ENCODE data around the gene WDR46. TPM values are rescaled to one million over a fixed set of nuclear protein-coding genes. Genes with fewer than 3 reads are reported as not detected.
A peak's percentile ranks its signal among the peaks of the same experiment; 100 is the strongest.

Gene WDR46
- total RNA-seq, 6 experiments from 2014 or later = 13.1 to 35.2 (median 23.9) TPM

DNA sequence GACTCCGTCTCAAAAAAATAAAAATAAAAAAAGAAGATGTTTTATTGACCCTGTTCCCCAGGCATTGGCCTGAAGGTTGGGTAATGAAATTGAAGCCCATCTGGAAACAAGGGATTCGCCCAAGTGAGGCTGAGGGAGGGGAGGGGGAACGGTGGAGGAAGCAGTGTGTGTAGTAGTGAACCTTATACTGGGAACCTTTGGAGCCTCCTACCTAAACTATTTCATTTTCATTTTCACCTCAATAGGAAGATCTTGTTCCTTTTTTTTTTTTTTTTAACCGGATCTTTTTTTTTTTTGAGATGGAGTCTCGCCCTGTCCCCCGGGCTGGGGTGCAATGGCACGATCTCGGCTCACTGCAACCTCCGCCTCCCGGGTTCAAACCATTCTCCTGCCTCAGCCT, 41.7 kb upstream of the WDR46 start:
- no peak overlapping the region for H3K4me3 ChIP-seq
- H3K27ac ChIP-seq = no peak overlapping the region
- H3K36me3 ChIP-seq = no peaks in the 10 kb centered on the region
- no peaks in the 10 kb centered on the region for H3K4me1 ChIP-seq
- no peaks in the 10 kb centered on the region for H3K9me3 ChIP-seq
- WGBS (ENCODE audit: insufficient coverage, low coverage, low lambda C conversion rate, missing lambda C conversion rate) = 68% methylated on average over 10 of the region's 10 CpGs
- ATAC-seq (no peak), DNase-seq (no peak)
- H3K27me3 ChIP-seq = no peaks in the 10 kb centered on the region
- TF ChIP-seq, protein P1, sequence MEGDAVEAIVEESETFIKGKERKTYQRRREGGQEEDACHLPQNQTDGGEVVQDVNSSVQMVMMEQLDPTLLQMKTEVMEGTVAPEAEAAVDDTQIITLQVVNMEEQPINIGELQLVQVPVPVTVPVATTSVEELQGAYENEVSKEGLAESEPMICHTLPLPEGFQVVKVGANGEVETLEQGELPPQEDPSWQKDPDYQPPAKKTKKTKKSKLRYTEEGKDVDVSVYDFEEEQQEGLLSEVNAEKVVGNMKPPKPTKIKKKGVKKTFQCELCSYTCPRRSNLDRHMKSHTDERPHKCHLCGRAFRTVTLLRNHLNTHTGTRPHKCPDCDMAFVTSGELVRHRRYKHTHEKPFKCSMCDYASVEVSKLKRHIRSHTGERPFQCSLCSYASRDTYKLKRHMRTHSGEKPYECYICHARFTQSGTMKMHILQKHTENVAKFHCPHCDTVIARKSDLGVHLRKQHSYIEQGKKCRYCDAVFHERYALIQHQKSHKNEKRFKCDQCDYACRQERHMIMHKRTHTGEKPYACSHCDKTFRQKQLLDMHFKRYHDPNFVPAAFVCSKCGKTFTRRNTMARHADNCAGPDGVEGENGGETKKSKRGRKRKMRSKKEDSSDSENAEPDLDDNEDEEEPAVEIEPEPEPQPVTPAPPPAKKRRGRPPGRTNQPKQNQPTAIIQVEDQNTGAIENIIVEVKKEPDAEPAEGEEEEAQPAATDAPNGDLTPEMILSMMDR (IDR thresholded peaks at IDR 0.05) = no peak
- no peak for TF ChIP-seq POLR2A (IDR thresholded peaks at IDR 0.05)
- intact Hi-C loops (cut with DNase I) = no loop called here

DNA sequence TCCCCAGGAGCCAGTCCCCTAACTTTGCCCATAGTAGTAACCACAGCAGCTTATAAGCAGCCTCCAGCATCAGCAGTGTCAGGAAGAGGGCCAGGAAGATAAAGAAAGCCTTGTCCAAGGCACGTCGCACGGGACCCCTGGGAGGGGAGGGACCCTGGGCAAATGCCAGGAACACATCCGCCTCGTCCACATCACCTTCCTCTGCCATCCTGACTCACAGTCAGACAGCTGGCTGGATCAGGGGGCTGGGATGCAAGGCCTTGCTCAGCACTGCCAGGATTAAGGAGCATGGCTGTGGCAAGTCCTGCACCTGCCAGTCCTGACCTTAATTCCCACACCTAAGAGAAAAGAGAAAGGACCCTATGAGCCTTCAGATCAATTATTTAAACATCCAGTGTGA, 40.0 kb upstream of the WDR46 start:
- no peak for TF ChIP-seq POLR2A (IDR thresholded peaks at IDR 0.05)
- TF ChIP-seq, protein P1 (IDR thresholded peaks at IDR 0.05) = no peak
- Histone ChIP-seq H3K36me3 (no peaks in the 10 kb centered on the region), H3K27me3 (no peaks in the 10 kb centered on the region), H3K27ac (no peak overlapping the region), H3K9me3 (no peaks in the 10 kb centered on the region), H3K4me3 (no peak overlapping the region), H3K4me1 (peaks cover 0 to under 1% (median 0%) of the 10 kb centered on the region in 4 donors)
- 80% methylated on average over 2 of the region's 5 CpGs for WGBS (ENCODE audit: insufficient coverage, low coverage, low lambda C conversion rate, missing lambda C conversion rate)
- intact Hi-C loops (cut with DNase I) = no loop called here
- ATAC-seq = no peak
- DNase-seq = no peak

DNA sequence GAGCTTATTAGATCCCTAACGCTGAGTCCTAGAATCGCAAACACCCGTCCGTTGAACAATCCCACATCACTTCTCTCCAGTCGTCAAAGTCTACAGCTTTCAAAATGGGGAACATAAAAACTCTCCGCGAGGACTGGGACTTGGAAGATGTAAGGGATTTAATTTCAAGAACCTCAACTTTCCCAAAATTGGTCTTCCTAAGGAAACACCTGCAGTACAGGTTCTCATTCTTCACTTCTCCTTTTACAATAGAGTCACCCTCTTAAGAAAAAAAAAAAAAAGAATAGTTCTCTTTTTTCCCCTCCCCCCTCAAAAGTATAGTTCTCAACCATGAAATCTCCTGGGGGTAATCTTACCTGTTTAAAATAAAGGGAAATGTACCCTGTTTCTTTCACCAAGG, 35.1 kb upstream of the WDR46 start:
- intact Hi-C loops (cut with DNase I) = no loop called here
- no peak for DNase-seq
- H3K27ac ChIP-seq = no peak overlapping the region
- H3K4me3 ChIP-seq = peak overlapping the region in 2 of 3 donors; percentile 46 to 77
- H3K36me3 ChIP-seq = peaks cover 0 to 19% (median 5%) of the 10 kb centered on the region in 4 donors
- TF ChIP-seq, protein P1 (IDR thresholded peaks at IDR 0.05) = no peak
- no peak for TF ChIP-seq POLR2A (IDR thresholded peaks at IDR 0.05)
- H3K27me3 ChIP-seq = no peaks in the 10 kb centered on the region
- 17% methylated on average over 1 of the region's 7 CpGs for WGBS (ENCODE audit: insufficient coverage, low coverage, low lambda C conversion rate, missing lambda C conversion rate)
- no peak for ATAC-seq
- H3K9me3 ChIP-seq = no peaks in the 10 kb centered on the region
- peaks cover 0 to 33% (median 12%) of the 10 kb centered on the region in 4 donors for H3K4me1 ChIP-seq

DNA sequence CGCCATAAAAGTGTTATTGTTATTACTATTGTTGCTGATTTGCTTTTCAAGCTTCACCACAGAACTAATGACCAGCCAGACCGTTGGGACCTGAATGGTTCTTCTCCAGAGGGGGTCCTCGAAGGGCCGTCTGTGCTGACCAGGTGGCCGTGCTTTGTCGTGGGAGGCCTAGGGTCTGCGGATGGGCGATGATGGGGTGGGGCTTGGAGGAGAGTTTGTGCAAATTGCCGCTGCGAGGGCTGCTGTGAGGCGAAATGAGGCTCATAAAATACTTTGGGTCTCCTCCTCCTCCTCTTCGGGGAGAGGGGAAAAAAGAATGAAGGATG, 34.5 kb upstream of the WDR46 start:
- peak overlapping the region; percentile 46 to 77 (median 66) for H3K4me3 ChIP-seq
- no peaks in the 10 kb centered on the region for H3K9me3 ChIP-seq
- H3K27ac ChIP-seq = peak overlapping the region; percentile 60 to 77 (median 71)
- peaks cover 0 to 24% (median 6%) of the 10 kb centered on the region in 4 donors for H3K36me3 ChIP-seq
- H3K27me3 ChIP-seq = no peaks in the 10 kb centered on the region
- TF ChIP-seq, protein P1 (IDR thresholded peaks at IDR 0.05) = no peak
- no peak for TF ChIP-seq POLR2A (IDR thresholded peaks at IDR 0.05)
- intact Hi-C loops (cut with DNase I) = no loop called here
- ATAC-seq (no peak), DNase-seq (no peak)
- peaks cover 0 to 39% (median 12%) of the 10 kb centered on the region in 4 donors for H3K4me1 ChIP-seq
- 3% methylated on average over 12 of the region's 12 CpGs for WGBS (ENCODE audit: insufficient coverage, low coverage, low lambda C conversion rate, missing lambda C conversion rate)

DNA sequence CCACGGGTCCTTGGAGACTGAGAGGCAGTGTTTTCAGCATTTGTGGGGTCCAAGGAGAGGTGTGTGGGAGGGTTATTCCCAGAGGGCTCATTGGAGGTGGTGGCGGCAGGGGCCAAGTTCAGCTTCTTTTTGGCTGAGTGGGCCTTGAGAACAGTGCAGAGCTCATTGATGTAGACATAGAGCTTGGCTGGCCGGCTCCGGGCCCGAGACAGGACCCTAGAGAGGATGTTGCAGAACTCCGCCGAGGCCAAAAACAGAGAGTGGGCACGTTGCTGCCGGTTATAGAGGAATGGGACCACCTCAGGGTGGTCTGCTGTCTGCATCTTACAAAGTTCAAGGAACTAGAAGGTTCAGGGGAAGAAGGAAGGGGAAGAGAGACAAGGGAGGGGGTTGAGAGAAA, 32.2 kb upstream of the WDR46 start:
- ATAC-seq (no peak), DNase-seq (peak in 1 of 3 donors; percentile 26)
- TF ChIP-seq POLR2A (IDR thresholded peaks at IDR 0.05) = no peak
- TF ChIP-seq, protein P1 (IDR thresholded peaks at IDR 0.05) = no peak
- Histone ChIP-seq H3K9me3 (no peaks in the 10 kb centered on the region), H3K4me3 (no peak overlapping the region), H3K27me3 (no peaks in the 10 kb centered on the region), H3K27ac (peak overlapping the region in 1 of 3 donors; percentile 76), H3K4me1 (peaks cover 0 to 50% (median 12%) of the 10 kb centered on the region in 4 donors), H3K36me3 (peaks cover 0 to 24% (median 6%) of the 10 kb centered on the region in 4 donors)
- 83% methylated on average over 9 of the region's 9 CpGs for WGBS (ENCODE audit: insufficient coverage, low coverage, low lambda C conversion rate, missing lambda C conversion rate)
- intact Hi-C loops (cut with DNase I) = no loop called here
